ACHN (cell line): ENCODE results near the gene RIPK1.
"Not testable (repeated sequence)": the region's sequence is repeated elsewhere in the genome, so short reads cannot be mapped to it uniquely, and the experiment has no call there.

Source experiments
- DNase-seq: peaks from one replicate; pipeline ENCODE4 v3.0.0-alpha.2; 2015
- in situ Hi-C: cut with HindIII; loops from 2 replicates; pipeline ENCODE4 v1.10.0; 2017; ENCODE audit warnings: low sequenced_read_pairs, low pct_ligation_motif_present, low pct_unique_long_range_greater_than_20kb

RIPK1 gene

DNA sequence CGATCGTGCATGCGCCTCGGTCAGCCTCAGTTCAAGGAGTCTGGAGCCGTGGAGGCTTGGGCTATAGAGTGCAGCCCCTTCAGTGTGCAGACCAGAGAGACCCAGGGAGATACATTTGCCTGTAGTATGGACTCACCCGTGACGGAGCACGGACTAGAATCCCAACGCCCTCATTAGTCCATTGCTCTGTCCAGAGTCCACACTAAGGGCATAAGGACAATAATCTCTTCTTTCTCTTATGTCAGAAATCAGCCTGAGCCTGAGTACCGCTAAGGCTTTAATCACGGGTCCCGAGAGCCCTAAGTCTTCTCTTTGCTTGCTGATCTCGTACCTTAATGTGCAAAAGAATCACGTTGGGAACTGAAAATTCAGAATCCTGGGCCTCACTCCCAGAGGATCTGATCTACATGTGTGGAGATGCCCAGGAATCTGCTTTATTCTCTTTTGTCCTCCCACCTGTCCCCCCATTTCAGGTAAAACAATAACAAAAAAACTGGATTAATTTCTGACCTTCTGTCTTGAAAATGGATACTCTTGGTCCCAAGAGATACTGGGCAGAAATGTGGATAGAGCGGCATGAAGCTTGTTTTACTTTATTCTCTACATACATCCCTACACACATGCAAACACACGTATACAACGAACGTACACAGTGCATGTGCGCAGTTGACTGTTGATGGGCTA, 50.9 kb downstream of the RIPK1 start:
- in situ Hi-C loops, result no loop called here
- DNase-seq, result peak; percentile 11

GRCh38 chr6:3120765-3121089, 52.4 kb downstream of the RIPK1 start:
- in situ Hi-C loops, result no loop called here

GRCh38 chr6:3122823-3123182, 54.5 kb downstream of the RIPK1 start:
- in situ Hi-C loops, result no loop called here

More at GRCh38 chr6:3120765-3121089, 52.4 kb downstream of the RIPK1 start:
- no peak for DNase-seq

GRCh38 chr6:3124667-3125066, 56.4 kb downstream of the RIPK1 start:
- in situ Hi-C loops, result no loop called here
- DNase-seq, result no peak

More at GRCh38 chr6:3122823-3123182, 54.5 kb downstream of the RIPK1 start:
- DNase-seq, result no peak

DNA sequence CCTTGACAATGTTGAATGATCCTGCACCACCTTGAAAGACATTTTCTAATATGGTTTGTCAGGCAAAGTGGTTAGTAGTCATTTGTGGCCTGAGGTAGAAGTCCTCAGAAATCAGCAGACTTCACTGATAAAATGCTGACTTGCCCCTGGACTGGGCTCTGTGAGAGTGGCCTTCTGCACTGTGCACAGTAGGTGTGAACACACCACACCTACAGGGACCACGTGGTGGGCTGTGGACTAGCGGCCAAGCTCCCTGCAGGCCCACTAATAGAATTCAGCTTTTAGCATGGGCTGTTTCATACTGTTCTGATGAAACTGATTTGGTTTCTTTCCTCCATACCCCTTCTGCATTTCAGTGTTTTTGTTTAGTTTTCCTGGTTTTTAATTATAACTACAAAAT, 57.5 kb downstream of the RIPK1 start:
- no peak for DNase-seq
- in situ Hi-C loops, result no loop called here

GRCh38 chr6:3128356-3129108, 60.2 kb downstream of the RIPK1 start:
- in situ Hi-C loops, result no loop called here
- DNase-seq, result no peak

GRCh38 chr6:3131695-3132094, 63.4 kb downstream of the RIPK1 start:
- in situ Hi-C loops, result no loop called here
- DNase-seq, result no peak

DNA sequence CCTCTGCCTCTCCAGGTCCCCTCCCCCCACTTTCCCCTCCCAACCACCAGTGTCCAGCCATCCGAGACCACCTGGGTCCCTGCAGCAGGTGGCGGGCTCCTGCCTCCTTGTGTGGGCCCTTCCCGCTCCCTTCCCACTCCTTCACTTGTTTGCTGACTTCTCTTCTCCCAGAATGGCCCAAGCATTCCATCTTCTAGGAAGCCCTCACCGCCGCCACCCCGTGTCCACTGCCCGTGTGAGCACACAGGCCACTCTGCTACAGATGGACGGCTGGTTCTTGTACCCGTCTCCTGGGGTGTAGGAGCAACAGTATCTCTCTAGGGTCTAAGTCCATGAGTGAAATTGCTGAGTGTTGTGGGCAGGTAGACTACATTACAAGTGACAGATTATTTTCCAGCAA, 65.2 kb downstream of the RIPK1 start:
- DNase-seq, result no peak
- in situ Hi-C loops, result no loop called here

GRCh38 chr6:3135668-3136291, 67.5 kb downstream of the RIPK1 start:
- in situ Hi-C loops, result no loop called here
- no peak for DNase-seq

DNA sequence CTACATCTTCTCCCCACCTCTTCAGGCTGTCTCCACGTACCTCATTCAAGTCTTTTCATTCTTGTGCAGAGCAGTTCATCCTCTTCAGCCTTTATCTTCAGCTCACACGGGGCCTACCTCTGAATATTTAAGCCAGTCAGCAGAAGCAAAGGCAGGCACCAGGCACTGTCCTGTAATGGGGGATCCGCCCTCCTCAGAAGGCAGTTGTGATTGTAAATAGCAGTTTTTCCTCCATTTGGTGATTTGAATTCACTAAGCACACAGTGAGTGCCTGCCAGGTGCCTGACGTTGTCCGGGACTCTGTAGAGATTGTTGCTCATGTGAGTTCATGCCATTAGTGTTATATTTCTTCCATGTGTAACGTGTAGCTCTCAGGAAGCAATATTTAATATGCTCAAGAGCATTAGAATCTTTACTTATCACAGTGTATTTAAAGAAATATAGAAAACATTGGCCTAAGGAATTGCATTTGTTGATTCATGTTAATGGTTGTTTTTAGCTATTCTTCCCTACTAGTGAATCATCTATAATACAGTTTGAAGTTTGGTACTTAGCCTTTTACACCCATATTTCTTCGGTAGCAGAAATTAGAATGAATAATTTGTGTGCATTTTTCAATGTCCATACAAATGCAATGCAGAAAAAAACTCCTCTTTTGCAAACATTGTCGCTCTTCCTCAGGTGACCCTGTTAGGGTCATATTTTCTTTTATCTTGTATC, 68.2 kb downstream of the RIPK1 start:
- no peak for DNase-seq
- in situ Hi-C loops, result no loop called here

GRCh38 chr6:3137057-3137777, 68.9 kb downstream of the RIPK1 start:
- no peak for DNase-seq
- in situ Hi-C loops, result no loop called here

GRCh38 chr6:3137873-3138272, 69.6 kb downstream of the RIPK1 start:
- DNase-seq, in situ Hi-C loops: not testable (repeated sequence)

- in situ Hi-C loops, result no loop called here
- DNase-seq, result no peak
Observed at GRCh38 chr6:3138341-3138740, 70.0 kb downstream of the RIPK1 start.

GRCh38 chr6:3139090-3139903, 71.0 kb downstream of the RIPK1 start:
- in situ Hi-C loops, result no loop called here
- no peak for DNase-seq

GRCh38 chr6:3140201-3140600, 71.9 kb downstream of the RIPK1 start:
- DNase-seq, result no peak
- in situ Hi-C loops, result no loop called here

- DNase-seq, result no peak
- in situ Hi-C loops, result no loop called here
Observed at GRCh38 chr6:3142536-3142935, 74.2 kb downstream of the RIPK1 start.

- in situ Hi-C loops, result no loop called here
- DNase-seq, result no peak
Observed at GRCh38 chr6:3143158-3143557, 74.9 kb downstream of the RIPK1 start.

GRCh38 chr6:3144571-3144970, 76.3 kb downstream of the RIPK1 start:
- in situ Hi-C loops, result no loop called here
- DNase-seq, result no peak
